Lower lobe of right lung (tissue), 2 donors: Measurements from ENCODE around the gene SEC22C. TPM values are rescaled to one million over a fixed set of nuclear protein-coding genes. Genes with fewer than 3 reads are reported as not detected.
"Not testable (repeated sequence)": the region's sequence is repeated elsewhere in the genome, so short reads cannot be mapped to it uniquely, and the experiment has no call there.

Experiments
- ATAC-seq, 2 donors: fragments of 200-7000 bp; cut with Tn5 transposase; one replicate each; pipeline ENCODE4 v1.9.1; 2020 to 2022; ENCODE audit warnings: mild to moderate bottlenecking in 2 of 2, moderate library complexity in 2 of 2
- DNase-seq: peaks from one replicate; pipeline ENCODE4 v3.0.0-alpha.2; 2020
- H3K27ac ChIP-seq: fragments of 200-600 bp; one replicate; pipeline ENCODE4 v1.8.0; 2022
- H3K27me3 ChIP-seq: fragments of 200-600 bp; one replicate; pipeline ENCODE4 v1.8.0; 2022; ENCODE audit warnings: low read depth
- H3K36me3 ChIP-seq: fragments of 200-600 bp; one replicate; pipeline ENCODE4 v1.8.0; 2022; ENCODE audit warnings: mild to moderate bottlenecking
- H3K4me1 ChIP-seq: fragments of 200-600 bp; one replicate; pipeline ENCODE4 v1.8.0; 2022
- H3K4me3 ChIP-seq: fragments of 200-600 bp; one replicate; pipeline ENCODE4 v1.8.0; 2022; ENCODE audit warnings: mild to moderate bottlenecking
- H3K9me3 ChIP-seq: fragments of 200-600 bp; one replicate; pipeline ENCODE4 v1.8.0; 2022
- CTCF ChIP-seq: fragments of 200-600 bp; IDR thresholded peaks from one replicate; pipeline ENCODE4 v1.8.0; 2022; ENCODE audit warnings: antibody characterized with exemption, mild to moderate bottlenecking
- intact Hi-C: fragments of 100-400 bp; cut with DNase I; formaldehyde crosslinking; loops from one replicate; pipeline ENCODE4 v1.11.0; 2022
- total RNA-seq: library from RNA; stranded (reverse); fragmentation: NEBNext Ultra II Directional; extraction: Animal tissue kit (Norgen Biotek cat#: 25700); gene quantifications from one replicate; pipeline ENCODE4 v1.2.1, GENCODE V29; 2021
- donor health status: DM: no; HTN: yes; CAD: no; lungs with severe emphysema.

The SEC22C gene
- total RNA-seq, 1 donor from 2014 or later = 51.3 TPM

- Histone ChIP-seq H3K4me3 (no peak overlapping the region), H3K27ac (no peak overlapping the region), H3K36me3 (peaks cover 97% of the 10 kb centered on the region), H3K9me3 (no peaks in the 10 kb centered on the region), H3K4me1 (peaks cover 24% of the 10 kb centered on the region), H3K27me3 (no peaks in the 10 kb centered on the region)
- intact Hi-C loops = no loop called here
- no peak for ATAC-seq
- peak; percentile 52 for TF ChIP-seq CTCF
- no peak for DNase-seq
Observed at GRCh38 chr3:42557854-42558253, 23.9 kb downstream of the SEC22C start.

- intact Hi-C loops, ATAC-seq, DNase-seq, H3K9me3 ChIP-seq, H3K4me3 ChIP-seq, H3K27me3 ChIP-seq: not testable (repeated sequence)
- H3K36me3 ChIP-seq = peaks cover 97% of the 10 kb centered on the region
- peaks cover 24% of the 10 kb centered on the region for H3K4me1 ChIP-seq
- H3K27ac ChIP-seq = peak overlapping the region; percentile 48
Observed at GRCh38 chr3:42556817-42557216, 24.9 kb downstream of the SEC22C start.

GRCh38 chr3:42556089-42556632 is 25.6 kb downstream of the SEC22C start:
- ATAC-seq = peak; percentile 42 to 54
- H3K27ac ChIP-seq = peak overlapping the region; percentile 48
- TF ChIP-seq CTCF = no peak
- intact Hi-C loops = no loop called here
- H3K4me1 ChIP-seq = peaks cover 24% of the 10 kb centered on the region
- H3K27me3 ChIP-seq = no peaks in the 10 kb centered on the region
- H3K4me3 ChIP-seq = no peak overlapping the region
- H3K36me3 ChIP-seq = peaks cover 97% of the 10 kb centered on the region
- DNase-seq = no peak
- H3K9me3 ChIP-seq = no peaks in the 10 kb centered on the region

GRCh38 chr3:42552830-42553229 is 28.9 kb downstream of the SEC22C start:
- Histone ChIP-seq H3K4me1 (peaks cover 27% of the 10 kb centered on the region), H3K27ac (no peak overlapping the region), H3K36me3 (peaks cover 91% of the 10 kb centered on the region), H3K4me3 (no peak overlapping the region), H3K9me3 (no peaks in the 10 kb centered on the region), H3K27me3 (no peaks in the 10 kb centered on the region)
- intact Hi-C loops = no loop called here
- no peak for ATAC-seq
- DNase-seq = no peak
- no peak for TF ChIP-seq CTCF

GRCh38 chr3:42550250-42550649 is 31.5 kb downstream of the SEC22C start:
- no peak overlapping the region for H3K4me3 ChIP-seq
- ATAC-seq = no peak
- H3K36me3 ChIP-seq = peaks cover 65% of the 10 kb centered on the region
- H3K27me3 ChIP-seq = no peaks in the 10 kb centered on the region
- no peak overlapping the region for H3K27ac ChIP-seq
- intact Hi-C loops = no loop called here
- no peak for DNase-seq
- TF ChIP-seq CTCF = no peak
- peaks cover 30% of the 10 kb centered on the region for H3K4me1 ChIP-seq
- H3K9me3 ChIP-seq = no peaks in the 10 kb centered on the region

GRCh38 chr3:42549131-42549530 is 32.6 kb downstream of the SEC22C start:
- Histone ChIP-seq H3K36me3 (peaks cover 54% of the 10 kb centered on the region), H3K27me3 (no peaks in the 10 kb centered on the region), H3K4me3 (no peak overlapping the region), H3K4me1 (peaks cover 40% of the 10 kb centered on the region), H3K27ac (no peak overlapping the region), H3K9me3 (no peaks in the 10 kb centered on the region)
- DNase-seq (no peak), ATAC-seq (no peak)
- intact Hi-C loops = no loop called here
- no peak for TF ChIP-seq CTCF
